NCI-H187 (cell line): ENCODE data around the gene P4HTM.

Experiments
- DNase-seq, 2 experiments: peaks; one replicate each; lab custom pipeline; 2025; lab: John Stamatoyannopoulos, UW

Gene P4HTM, protein sequence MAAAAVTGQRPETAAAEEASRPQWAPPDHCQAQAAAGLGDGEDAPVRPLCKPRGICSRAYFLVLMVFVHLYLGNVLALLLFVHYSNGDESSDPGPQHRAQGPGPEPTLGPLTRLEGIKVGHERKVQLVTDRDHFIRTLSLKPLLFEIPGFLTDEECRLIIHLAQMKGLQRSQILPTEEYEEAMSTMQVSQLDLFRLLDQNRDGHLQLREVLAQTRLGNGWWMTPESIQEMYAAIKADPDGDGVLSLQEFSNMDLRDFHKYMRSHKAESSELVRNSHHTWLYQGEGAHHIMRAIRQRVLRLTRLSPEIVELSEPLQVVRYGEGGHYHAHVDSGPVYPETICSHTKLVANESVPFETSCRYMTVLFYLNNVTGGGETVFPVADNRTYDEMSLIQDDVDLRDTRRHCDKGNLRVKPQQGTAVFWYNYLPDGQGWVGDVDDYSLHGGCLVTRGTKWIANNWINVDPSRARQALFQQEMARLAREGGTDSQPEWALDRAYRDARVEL

DNA sequence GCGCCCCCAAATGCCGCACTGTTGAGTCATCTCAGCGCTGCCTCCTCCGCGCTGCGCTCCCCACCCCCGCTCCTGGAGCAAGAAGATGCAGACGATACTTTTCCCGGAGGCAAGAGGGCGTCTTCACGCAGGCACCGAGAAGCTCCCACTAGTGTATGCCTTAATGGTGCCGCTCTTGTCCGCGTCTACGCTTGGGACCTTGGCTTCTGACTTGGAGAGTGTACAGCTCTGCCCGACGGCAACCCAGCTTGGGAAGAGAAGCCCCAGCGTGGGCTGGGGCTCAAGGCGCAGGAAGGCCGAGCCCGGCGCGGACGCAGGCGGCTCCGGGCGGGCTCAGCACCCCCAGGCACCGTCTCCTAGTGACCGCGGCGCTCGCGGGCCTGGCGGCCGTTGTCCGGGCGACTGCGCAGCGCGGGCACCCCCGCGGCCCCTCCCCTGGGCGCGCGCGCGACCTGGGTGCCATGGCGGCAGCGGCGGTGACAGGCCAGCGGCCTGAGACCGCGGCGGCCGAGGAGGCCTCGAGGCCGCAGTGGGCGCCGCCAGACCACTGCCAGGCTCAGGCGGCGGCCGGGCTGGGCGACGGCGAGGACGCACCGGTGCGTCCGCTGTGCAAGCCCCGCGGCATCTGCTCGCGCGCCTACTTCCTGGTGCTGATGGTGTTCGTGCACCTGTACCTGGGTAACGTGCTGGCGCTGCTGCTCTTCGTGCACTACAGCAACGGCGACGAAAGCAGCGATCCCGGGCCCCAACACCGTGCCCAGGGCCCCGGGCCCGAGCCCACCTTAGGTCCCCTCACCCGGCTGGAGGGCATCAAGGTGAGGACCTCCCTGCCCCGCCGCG lies at the start of gene P4HTM:
TSS of gene P4HTM (plus strand) at position 446 of the 840 bp plus-strand sequence. CDS start at position 462, 16 bp downstream.
- peak in 1 of 2 experiments; percentile 44 for DNase-seq

DNA sequence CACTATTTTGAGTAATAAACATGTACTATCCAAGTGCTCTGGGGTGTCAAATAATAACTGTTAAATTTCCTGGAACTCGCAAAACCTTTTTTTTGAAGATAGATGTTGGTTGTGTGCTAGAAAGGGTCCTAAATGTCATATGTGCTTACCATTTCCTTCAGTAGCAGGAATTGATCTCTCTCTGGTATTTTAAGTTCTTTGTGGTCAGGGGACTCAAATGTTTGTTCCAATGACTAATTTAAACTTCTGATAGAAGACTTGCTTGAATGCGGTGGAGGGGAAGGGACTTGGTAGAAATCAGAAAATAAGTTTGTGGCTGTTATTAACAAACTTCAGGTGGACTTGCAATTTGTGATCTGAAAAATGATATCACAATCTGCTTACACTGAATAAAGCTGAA lies 44.6 kb upstream of the P4HTM start:
- no peak for DNase-seq

DNA sequence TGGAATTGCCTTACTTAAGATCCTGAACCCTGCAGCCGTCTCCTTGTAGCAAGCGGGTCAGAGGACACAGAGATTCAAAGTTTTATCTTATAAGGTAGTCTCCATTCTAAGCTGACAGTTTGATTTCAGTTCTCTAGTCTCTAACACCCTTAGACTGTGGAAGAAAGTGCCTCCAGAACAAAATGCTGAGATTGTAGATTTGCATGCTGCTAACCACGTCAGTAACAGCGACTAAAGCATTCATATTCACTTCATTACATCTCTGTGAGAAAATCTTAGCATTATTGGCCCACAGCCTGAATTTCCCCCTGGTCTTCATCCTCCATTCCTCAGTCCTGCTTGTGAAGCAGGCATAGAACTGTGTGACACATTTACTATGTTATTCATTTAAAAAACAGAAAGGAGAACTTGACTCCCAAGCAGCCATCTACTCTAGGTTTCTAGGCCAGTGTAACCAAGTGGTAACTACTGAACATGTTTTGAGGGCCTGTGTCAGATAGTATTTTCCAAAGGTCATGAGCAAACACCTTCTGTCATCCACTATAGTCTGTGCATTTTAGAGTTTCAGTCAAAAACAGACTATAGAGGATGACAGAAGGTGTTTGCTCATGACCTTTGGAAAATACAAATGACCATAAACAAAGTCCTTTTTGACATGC lies 44.0 kb upstream of the P4HTM start:
- no peak for DNase-seq

DNA sequence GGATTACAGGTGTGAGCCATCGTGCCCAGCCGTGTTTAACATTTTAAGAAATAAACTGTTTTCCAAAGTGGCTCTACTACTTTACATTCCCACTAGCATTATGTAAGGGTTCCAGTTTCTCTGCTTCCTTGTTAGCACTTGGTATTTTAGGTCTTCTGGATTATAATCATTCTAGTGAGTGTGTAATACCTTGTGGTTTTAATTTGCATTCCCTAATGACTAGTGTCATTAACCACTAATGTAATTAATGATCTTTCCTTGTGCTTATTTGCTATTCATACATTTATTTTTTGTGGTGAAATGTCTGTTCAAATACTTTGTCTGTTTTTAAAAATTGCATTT lies 40.7 kb upstream of the P4HTM start:
- DNase-seq: no peak

DNA sequence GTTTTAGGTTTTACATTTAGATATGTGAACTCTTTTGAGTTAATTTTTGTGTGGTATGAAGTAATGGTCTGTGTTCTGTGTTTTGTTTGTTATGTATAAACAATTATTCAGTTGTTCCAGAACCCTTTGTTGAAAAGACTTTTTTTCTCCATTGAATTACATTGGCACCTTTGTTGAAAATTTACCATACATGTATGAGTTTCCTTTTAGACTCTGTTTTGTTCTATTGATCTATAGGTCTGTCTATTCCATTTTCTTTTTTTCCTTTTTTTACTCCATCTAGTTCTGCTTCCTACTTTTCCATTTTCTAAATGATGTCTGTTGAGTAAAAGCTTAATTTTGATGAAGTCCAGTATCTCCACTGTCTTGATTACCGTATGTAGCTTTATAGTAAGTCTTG lies 40.0 kb upstream of the P4HTM start:
- DNase-seq: no peak

DNA sequence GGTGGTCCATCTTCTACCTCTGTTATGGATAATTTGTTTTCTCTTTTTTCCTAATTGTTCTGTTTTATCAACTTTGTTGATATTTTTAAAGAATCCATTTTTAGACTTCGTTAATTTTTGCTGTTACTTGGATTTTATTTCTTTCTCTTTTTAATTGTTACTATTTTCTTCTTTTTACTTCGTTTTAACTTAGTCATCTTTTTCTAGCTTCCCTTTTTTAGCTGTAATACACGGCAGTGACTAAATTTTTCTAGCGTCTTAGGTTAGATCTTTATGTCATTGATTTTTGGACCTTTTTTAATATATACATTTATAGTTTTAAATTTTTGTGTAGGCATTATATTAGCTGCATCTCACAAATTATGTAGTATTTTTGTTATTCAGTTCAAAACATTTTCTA lies 38.3 kb upstream of the P4HTM start:
- DNase-seq: no peak

DNA sequence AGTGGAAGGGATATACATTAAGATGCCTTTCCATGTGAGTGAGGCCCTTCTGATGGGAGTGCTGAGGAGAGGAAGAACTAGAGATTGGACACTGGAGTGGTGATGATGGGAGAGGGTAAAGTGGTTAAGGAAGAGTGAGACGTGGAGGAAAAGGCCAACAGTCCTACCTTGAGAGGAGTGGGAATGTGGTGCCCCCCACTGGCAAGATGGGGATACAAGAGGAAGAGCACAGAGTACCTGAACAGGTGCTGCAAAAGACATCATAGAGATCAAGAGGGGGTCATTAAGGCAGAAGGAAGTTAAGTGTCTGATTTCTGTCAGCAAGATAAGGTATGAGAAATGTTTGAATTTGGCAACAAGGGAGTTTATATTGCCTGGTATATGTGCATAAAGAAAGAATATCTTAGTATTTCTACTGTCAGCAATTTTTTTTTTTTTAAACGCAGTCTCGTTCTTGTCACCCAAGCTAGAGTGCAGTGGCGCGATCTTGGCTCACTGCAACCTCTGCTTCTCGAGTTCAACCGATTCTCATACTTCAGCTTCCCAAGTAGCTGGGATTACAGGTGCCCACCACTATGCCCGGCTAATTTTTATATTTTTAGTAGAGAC lies 37.4 kb upstream of the P4HTM start:
- DNase-seq: no peak

DNA sequence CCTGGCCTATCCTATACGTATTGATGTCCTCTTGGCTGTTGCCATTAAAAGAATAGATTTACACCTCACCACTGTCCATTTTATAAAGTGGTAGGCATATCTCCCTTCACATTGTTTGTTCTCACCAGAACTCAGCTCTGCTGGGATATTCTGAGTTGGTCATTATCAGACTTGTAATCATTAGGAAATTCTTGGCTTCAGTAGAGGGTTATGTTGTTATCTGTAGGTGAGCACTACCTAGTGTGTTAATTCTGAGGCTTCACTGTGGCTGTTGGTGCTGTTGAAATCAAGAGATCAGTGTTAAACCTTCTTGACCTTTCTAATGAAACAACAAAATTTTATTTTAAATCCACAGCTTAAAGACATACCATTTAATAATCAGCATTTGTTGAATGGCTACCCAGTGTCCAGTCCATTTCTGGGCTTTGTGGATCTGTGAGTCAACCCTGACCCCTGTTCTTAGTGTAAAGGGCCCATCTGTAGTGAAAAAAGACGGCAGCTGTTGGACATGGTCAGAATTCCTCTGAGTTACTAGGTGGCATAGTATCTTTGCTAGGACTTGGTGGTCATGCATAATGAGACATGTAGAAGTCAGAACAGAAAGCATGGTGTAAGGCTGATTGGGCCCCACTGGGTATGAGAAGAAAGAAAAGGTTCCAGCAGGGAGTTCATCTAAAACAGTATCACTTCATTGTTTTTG lies 32.9 kb upstream of the P4HTM start:
- no peak for DNase-seq

DNA sequence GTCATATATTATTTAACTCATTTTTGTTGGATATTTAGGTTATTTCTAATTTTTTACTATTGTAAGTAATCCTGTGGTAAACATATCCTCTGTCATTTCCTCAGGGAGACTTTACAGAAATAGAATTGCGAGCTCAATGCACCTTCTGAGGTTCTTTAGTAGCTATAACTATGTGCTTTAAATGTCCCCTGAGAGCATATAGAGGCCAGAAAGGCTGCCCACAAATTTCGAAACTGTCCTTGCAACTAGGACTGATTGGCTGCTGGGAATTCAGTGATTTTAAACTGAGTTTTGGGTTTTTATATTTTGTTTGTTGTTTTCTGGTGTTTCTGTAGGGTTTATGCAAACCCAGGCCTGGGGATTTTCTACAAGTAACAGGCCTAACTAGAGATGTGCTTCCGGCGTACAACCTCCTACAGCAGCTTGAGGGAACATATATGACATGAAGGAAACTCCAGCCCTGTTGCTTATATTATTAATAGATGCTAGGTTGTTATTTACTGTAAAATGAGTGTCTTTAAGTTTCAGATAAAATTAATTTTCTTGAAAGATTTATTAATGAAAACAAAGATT lies 29.1 kb upstream of the P4HTM start:
- no peak for DNase-seq

DNA sequence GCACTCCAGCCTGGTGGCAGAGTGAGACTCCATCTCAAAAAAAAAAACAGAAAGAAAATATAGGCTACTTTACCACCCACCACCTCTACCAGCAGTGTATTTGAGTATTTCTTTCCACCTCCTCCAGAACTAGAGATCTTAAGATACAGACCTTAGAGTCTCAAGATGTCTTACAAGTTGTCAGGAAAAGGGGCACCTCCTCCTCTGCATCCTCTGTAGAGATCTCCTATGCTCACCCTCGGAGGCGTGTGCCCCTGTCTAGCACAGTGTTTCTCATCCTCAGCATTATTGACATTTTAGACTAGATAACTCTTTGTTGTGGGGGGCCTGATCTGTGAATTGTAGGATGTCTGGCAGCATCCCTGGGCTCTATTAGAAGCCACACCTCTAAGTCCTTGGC lies 27.7 kb upstream of the P4HTM start:
- no peak for DNase-seq

DNA sequence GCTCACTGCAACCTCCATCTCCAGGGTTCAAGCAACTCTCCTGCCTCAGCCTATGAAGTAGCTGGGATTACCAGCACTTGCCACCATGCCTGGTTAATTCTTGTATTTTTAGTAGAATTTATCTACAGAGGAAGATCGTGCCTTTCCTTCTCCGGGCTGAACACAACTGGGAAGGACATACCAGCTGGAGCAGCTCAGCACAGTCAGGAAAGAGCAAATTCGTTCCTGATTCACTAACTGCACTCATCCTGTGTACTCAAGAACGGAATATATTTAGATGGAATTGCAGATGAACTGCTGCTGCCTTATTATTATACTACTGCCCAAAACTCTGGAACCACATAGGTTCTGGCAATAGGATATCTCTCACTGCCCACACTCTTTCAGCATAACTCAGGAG lies 27.1 kb upstream of the P4HTM start:
- DNase-seq: no peak

DNA sequence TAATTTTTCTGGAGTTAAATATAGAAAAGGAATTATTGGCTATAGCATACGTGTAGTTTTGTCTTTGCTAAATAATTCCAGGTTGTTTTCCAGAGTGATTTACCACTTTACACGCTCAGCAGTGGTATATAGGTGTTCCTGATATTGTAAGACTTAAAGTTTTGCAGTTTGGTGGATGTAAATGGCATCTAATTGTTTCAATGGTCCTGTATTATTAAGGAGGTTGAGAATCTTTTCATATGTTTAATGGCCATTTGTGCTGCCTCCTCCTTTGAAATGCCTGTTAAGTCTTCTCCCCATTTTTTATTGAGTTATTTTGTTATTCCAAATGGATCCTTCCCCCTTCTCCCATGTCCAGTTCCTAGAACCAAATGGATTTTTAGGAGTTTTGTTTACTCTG lies 26.4 kb upstream of the P4HTM start:
- DNase-seq: no peak

DNA sequence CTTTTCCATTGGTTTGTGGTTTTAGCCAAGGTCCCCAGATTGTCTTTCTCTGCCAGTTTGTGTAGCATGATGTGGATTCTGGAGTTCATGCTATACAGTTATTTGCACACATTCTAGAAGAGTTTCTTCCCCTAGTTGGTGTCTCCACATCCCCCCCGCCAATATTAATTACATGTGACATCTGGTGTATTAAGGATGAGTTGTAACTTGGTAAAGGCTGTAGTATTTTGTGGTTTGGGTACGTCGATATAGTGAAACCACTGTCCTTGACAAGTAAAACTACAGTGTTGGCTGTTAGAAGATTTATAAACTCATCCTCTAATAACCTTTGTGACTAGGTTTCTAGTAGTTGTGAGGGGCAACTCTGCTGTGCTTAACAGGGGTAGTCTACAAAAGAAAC lies 23.7 kb upstream of the P4HTM start:
- no peak for DNase-seq

DNA sequence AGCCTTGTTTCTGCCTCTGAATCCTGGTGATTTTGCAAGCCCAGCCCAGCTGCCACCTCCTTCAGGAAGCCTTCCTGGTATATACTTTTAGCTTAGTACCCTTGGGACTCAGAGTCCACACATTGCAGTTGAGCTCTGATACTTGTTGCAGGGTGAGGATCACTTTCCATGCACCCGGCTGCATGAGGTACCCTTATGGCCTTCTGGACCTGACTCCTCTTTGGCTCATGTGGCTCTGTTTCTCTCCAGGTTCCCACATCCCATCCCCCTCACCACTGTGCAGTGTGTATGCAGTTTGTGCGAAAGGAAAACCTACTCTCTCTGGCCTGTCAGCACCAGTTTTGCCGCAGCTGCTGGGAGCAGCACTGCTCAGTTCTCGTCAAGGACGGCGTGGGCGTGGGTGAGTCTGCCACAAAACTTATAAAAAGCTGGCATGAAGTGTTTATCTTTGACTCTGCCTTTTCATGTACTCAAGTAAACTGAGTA lies 23.1 kb upstream of the P4HTM start:
- no peak for DNase-seq

DNA sequence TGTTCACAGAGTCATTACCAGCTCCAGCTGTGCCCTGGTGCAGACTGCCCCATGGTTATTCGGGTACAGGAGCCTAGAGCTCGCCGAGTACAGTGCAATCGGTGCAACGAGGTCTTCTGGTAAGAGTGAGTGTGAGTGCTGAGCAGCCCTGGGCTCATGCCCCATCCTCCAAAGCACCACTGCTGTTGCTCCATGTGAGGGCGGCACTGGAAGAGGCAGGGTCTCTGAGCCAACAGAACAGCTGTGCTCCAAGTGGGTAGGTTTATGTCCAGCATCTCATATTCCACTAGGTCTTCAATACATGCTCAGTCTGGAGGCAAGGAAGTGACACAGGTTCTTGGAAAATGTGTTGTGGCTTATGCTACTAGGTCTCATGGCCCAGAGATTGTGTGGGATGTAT lies 19.5 kb upstream of the P4HTM start:
- no peak for DNase-seq

DNA sequence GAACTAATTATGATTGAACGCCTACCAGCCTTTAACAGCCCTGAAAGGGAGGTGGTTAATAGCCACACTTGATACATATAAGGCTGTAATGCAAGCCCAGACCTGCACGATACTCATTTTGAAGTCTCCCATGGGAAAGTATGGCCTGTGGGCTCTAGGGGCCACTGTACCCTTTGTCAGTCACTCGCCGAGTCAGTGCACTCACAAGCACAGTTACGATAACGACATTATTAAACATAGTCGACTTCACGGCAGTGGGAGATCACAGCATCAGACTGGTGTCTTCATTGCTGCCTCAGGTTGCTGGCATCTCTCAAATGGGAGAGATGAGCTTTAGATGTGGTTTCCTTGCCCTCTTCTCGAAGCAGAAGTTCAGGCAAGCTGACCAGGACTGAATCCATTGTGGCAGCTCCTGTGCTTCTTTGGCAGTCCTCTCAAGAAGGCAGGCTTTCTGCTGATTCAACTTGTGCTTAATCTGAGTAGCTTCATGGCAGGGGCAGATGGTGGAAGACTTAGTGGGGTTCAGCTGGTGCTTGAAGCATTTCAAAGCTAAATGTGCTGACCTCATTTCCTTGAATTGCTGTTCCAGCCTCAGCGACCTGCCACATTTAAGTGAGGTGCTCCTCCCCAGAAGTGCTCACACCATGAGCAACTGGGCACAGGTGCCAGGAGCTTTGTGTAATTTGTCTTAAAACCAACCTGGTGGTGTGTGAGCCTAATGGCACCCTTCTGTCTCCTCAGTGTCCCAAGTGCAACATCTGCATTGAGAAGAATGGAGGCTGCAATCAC lies 15.8 kb upstream of the P4HTM start:
- DNase-seq: no peak

DNA sequence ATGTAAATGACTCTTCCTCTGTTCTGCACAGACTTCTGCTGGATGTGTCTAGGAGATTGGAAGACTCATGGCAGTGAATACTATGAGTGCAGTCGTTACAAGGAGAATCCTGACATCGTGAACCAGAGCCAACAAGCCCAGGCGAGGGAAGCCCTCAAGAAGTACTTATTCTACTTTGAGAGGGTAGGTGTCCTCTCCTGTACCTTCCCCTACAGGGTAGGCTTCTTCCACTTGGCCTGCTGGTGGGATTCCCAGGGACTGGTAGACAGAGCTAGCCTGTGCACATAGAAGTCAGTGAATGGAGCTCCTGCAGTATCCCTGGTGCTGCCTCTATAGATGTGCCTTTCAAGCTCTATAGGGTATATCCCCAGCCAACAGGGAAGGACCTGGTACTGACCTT lies 10.6 kb upstream of the P4HTM start:
- DNase-seq: no peak

DNA sequence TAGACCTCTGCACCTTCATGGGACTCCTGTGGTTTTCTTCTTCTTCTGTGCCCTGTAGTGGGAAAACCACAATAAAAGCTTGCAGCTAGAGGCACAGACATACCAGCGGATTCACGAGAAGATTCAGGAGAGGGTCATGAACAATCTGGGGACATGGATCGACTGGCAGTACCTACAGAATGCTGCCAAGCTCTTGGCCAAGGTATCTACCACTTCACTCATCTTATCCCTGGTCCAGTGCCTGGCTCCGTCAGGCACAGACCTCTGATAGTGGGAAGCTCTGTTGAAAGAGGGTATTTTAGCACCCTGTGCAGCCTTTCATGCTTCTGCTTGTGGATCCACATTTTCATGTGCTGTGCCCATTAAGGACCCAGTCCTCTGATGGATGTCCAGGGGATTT lies 9.7 kb upstream of the P4HTM start:
- DNase-seq: no peak

DNA sequence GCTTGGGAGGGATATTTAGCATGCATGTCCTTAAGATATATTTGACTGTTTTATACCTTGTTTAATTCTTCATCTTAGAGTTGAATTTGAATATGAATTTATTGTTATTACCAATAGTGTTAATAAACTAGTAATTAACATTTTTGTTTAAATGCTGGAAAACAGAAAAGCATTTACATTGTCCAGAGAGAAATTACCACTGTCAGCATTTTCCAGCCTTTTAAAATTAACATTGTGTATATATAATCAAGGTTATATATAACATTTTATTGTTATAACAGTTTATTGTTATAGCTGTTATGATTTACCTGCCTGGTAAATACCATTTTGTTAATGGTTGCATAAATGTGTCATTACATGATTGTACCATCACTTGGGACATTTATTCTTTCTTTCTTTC lies 8.0 kb upstream of the P4HTM start:
- no peak for DNase-seq

DNA sequence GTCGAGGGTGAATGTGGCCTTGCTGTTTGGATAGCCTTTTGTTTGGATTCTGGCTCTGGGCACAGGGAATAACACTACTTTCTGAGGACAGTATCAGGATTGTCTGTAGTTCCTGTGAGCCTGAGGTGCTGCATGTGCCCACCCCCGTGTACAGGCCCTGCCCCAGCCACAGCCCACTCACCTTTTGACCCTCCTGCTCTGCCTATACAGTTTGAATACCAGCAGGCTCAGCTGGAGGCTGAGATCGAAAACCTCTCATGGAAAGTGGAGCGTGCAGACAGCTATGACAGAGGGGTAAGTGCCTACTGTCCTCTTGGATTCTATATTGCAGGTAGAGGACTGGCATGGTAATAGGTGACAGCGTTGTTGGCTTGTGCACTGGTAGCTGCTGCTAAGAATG lies 7.4 kb upstream of the P4HTM start:
- DNase-seq: no peak
